ENCODE results near the gene PCSK1.
"Not testable (repeated sequence)": the region's sequence is repeated elsewhere in the genome, so short reads cannot be mapped to it uniquely, and the experiment has no call there.

The PCSK1 gene

DNA sequence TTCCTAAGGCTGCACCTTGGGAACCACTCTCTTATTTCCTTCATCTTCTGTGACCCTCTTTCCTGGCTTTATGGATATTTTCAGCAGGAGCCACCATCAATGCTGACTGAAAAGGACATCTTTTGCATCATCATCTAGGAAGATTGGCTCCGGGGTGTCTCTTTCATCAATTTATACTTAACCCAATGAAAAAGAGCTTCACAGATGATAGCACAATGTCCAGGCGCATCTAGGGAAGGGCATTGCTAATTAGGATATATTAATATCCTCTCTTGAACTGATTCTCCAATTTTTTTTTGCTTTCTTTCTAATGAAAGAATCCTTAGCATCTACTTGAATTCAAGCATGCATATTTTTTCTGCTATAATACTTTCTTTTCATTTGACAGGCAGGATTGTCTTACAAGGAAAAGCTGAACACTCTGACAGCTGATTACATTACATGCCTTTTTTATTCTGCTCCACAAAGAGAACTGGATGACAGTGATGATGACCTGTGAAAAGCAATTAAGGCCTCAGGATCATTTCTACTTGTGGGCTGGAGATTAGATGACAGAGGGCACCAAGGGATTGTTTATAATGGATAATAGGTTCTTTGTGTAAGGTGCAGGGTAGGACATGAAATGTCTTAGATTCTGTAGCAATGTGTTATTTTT lies 60.2 kb downstream of the PCSK1 start:
- no peak for DNase-seq (ENCODE audit: low read depth)

DNA sequence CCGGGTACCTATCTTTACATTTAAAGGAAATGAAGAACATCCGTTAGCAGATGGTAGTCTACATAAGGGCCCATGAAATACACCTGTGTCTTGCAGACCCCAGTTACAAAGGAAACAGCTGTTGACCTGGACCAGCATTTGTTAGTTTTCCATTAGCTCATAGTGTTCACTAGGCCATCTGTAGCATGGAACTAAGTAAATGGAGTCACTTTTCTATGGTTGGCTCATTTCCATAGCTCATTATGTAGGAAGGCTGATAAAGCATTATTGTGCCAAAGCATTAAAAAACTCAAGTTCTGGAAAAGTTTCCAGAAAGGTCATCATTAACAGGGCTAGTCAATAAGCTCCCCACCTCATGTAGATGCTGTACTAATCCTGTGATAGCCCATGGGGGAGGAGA lies 62.1 kb downstream of the PCSK1 start:
- DNase-seq (ENCODE audit: low read depth): no peak

DNA sequence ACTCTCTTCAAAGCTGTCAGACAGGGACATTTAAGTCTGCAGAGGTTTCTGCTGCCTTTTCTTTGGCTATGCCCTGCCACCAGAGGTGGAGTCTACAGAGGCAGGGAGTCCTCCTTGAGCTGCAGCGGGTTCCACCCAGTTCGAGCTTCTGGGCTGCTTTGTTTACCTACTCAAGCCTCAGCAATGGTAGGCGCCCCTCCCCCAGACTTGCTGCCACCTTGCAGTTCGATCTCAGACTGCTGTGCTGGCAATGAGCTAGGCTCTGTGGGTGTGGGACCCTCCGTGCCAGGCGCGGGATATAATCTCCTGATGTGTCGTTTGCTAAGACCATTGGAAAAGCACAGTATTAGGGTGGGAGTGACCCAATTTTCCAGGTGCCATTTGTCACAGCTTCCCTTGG lies 65.7 kb downstream of the PCSK1 start:
- DNase-seq (ENCODE audit: low read depth): not testable (repeated sequence)

DNA sequence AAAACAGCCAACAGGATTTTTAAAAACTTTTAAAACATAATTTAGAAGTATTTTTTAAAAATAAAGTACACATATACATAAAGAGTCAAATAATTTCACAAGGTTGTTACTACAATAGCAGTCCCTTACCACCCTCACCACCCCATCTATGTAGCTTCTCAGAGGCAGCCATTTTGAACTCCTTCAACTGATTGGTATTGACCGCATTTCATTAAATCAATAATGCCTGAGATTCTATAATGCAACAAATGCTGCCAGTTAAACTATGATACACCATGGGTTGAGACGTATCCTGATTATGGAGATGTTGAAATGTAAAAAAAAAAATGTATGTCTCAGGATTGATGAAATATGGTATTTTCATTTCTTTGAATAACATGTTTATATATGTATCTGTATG lies 78.8 kb downstream of the PCSK1 start:
- no peak for DNase-seq (ENCODE audit: low read depth)

DNA sequence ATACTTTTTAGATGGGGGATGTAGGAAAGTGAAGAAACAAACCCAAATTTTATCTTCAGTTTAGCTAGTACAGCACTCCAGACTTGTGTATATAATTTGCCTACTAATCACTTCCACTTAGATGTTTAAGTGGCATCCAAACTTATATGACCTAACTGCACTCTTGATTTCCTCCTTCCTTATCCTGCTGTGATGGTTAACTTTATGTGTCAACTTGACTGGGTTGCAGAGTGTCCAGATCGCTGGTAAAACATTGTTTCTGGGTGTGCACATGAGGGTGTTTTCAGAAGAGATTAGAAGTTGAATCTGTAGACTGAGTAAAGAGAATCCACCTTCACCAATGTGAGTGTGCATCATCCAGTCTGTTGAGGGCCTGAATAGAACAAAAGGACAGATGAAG lies 79.8 kb downstream of the PCSK1 start:
- DNase-seq (ENCODE audit: low read depth): no peak

DNA sequence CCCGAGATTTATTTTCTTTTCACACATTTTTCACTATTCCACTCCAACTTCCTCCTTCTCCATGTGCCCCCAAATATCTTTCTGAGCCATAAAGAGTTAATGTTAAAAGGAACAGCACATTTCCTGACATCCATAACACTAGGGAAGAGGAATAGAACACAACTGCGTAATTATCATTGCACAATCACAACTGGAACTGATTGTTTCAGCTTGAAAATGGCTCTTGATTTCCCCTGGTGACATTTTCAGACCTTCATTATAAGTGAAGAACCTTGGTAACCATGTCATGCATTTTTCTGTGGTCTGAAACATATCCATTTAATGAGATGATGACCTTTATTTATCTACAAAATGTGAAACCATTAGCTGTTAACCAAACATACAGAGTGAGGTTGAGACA lies 82.4 kb downstream of the PCSK1 start:
- no peak for DNase-seq (ENCODE audit: low read depth)

DNA sequence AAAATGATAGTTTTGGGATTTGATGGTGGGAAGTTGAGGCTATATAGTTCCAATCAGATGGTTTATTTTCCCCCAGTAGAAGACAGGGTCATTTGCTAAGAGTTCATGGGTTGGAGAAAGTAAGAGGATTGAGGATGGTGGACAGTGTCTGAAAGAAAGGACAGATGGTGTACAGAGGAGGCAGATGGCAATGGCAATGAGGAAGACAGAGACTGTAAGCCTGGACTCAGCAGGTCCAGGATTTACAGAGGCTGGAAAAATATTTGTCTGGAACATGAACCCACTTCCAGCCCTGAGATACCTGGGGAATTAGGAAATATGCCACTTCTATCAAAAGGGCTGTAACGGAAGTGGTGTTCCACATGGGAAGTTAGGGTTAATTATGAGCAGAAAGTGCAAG lies 84.5 kb downstream of the PCSK1 start:
- no peak for DNase-seq (ENCODE audit: low read depth)

DNA sequence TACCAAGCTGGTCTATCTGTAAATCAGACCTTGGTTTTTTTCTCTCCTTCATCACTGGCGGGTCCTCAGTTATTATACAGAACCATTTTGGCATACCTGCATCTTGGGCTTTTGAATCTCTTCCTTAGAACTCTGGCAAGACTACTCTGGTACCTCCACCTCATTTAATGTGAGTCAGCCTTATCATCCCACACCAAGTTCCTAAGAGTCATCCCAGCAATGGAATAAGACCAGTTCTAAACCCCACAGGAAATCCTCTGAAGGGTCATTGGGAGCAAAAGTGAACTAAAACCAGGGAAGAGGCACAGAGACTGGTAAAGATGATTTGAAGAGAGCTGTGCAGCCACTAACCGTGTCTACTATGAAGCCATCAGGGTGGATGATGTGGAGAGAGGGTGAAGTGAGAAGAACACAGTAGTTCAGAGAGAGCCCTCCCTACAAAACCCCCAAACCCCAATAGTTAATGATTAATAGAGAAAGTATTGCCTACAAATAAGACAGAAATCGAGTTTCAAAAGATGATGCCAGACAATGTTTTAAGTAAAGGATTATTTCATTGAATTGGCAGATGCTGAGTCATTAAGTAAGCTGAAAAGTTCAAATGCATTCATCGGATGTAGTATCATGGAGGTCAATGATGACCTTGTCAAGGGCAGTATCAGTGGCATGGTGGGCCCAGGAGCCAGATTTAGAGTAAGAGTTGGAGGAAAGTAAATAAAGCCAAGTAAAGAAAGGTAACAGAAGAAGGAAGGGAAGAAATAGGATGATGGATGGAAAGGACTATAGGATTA lies 85.4 kb downstream of the PCSK1 start:
- no peak for DNase-seq (ENCODE audit: low read depth)

DNA sequence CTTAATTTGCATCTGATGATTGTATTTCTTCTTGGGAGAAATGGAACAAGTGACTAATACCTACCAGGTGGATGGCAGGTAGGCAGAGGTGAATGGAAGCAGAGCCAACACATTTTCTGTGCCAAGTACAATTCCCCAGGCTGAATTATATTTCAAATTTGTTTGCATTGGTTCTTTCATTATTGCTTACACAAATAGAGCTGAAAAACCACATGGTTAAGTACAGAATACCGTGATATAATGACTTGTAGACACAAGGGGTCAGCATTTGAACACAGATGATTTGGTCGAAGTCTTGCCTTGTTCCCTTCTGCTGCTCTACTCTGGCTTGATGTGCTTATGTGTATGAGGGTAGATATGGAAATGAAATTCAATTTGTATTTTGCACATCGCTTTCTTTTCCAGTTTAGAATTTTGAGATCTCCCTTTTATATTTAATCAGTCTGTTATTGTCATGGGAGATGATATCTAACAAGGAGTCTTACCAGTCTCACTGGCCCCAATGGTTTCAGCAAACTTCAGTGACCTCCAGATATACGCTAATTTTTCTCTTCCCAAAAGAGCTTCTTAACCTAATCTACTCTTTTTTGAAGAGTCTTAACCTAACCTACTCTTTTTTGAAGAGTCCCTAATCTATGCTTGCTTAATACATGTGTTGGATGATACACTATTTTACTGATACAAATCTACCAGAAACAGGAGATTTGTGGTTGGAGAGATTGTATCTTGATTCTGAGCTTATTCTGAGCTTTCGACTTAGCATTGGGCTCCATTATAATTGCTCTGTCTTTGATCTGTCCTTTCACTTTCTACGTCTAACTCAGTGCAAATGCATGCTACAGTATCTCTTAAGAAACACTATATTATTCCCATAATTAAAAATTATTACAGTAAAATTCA lies 88.1 kb downstream of the PCSK1 start:
- DNase-seq (ENCODE audit: low read depth): no peak

DNA sequence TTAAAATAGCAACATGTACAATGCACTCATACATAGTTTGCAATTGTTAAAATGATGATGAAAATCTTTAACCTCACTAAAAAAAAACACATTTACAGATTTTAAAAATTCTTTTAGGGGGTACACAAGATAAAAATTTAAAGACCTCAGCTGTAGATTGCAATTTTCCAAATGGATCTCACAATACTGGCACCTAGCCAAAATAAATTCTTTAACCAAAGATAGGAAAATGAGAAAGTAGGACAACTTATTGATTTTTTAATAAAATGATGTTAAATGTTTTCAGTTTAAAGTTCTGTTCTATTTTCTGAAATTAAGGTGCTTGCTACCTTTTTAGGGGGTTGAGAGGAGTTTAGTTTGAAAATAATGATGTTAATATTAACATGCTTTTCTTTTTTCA lies 90.0 kb downstream of the PCSK1 start:
- no peak for DNase-seq (ENCODE audit: low read depth)

DNA sequence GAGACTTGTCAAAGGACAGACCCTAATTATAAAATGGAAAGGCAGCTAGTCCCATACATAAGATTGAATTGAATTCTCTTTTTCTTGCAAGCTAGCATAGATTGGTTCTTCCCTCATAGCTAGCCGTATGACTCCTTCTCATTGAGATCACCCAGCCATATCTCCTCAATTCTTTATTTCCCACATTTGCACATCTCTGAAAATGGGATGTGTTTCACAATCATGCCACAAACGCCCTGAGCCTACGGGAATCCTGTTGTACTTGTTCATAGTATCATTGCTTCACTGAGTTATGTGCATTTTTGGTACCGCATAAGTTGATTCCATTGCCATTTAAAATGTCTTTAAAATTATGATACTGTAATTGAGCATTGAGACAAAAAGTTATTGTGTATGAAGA lies 90.5 kb downstream of the PCSK1 start:
- DNase-seq (ENCODE audit: low read depth): no peak
